GM12878 (cell line): Measurements from ENCODE around the gene CHMP1B. TPM values are rescaled to one million over a fixed set of nuclear protein-coding genes. Genes with fewer than 3 reads are reported as not detected.

Experiments
- BRCA1 ChIP-seq: IDR thresholded peaks from 2 replicates; pipeline ENCODE4 v1.6.1; 2011; ENCODE audit warnings: low read depth, low read length, improper control_type of control experiment
- E2F4 ChIP-seq: IDR thresholded peaks from 2 replicates; pipeline ENCODE4 v1.6.1; 2012; ENCODE audit warnings: low read depth, low read length, improper control_type of control experiment
- IRF4 ChIP-seq: IDR thresholded peaks from 2 replicates; pipeline ENCODE4 v1.6.1; 2011; ENCODE audit warnings: low read depth, low read length
- IRF5 ChIP-seq: fragments of 450-650 bp; IDR thresholded peaks from 2 replicates; pipeline ENCODE4 v1.6.1; 2017; ENCODE audit warnings: borderline replicate concordance
- JUNB ChIP-seq: IDR thresholded peaks from 2 replicates; pipeline ENCODE4 v1.6.1; 2016; ENCODE audit warnings: antibody characterized with exemption, mild to moderate bottlenecking
- KDM1A ChIP-seq: fragments of 200-600 bp; sonication (generic); IDR thresholded peaks from 2 replicates; pipeline ENCODE4 v1.6.1; 2016; ENCODE audit warnings: borderline replicate concordance
- MEF2A ChIP-seq: IDR thresholded peaks from 2 replicates; pipeline ENCODE4 v1.6.1; 2011; ENCODE audit warnings: low read depth, mild to moderate bottlenecking, low read length, moderate library complexity; ENCODE audit not compliant: insufficient read depth
- MLLT1 ChIP-seq: fragments of 450-650 bp; IDR thresholded peaks from 2 replicates; pipeline ENCODE4 v1.6.1; 2016; ENCODE audit warnings: mild to moderate bottlenecking
- MTA3 ChIP-seq: IDR thresholded peaks from 2 replicates; pipeline ENCODE4 v1.6.1; 2012; ENCODE audit warnings: low read length, inconsistent platforms, borderline replicate concordance
- MXI1 ChIP-seq: fragments of 150-350 bp; IDR thresholded peaks from 2 replicates; pipeline ENCODE4 v1.6.1; 2011; ENCODE audit warnings: low read depth, mild to moderate bottlenecking, inconsistent platforms, low read length, improper control_type of control experiment
- MYB ChIP-seq: fragments of 150-350 bp; IDR thresholded peaks from 2 replicates; pipeline ENCODE4 v1.6.1; 2014; ENCODE audit warnings: mild to moderate bottlenecking, low read depth, low read length, borderline replicate concordance
- NBN ChIP-seq: fragments of 450-650 bp; IDR thresholded peaks from 2 replicates; pipeline ENCODE4 v1.6.1; 2016
- NRF1 ChIP-seq: conservative IDR thresholded peaks from 2 replicates; pipeline ENCODE4 v1.6.1; 2011; ENCODE audit warnings: mild to moderate bottlenecking, low read depth, low read length, improper control_type of control experiment
- PKNOX1 ChIP-seq: fragments of 450-650 bp; IDR thresholded peaks from 2 replicates; pipeline ENCODE4 v1.6.1; 2016; ENCODE audit warnings: mild to moderate bottlenecking
- PML ChIP-seq: IDR thresholded peaks from 2 replicates; pipeline ENCODE4 v1.6.1; 2012; ENCODE audit warnings: low read length, inconsistent platforms
- POLR2A ChIP-seq: IDR thresholded peaks from 2 replicates; pipeline ENCODE4 v1.6.1; 2011; ENCODE audit warnings: low read depth, mild to moderate bottlenecking, low read length
- POLR2AphosphoS5 ChIP-seq: IDR thresholded peaks from 2 replicates; pipeline ENCODE4 v1.6.1; 2011; ENCODE audit warnings: mild to moderate bottlenecking, low read length, inconsistent platforms
- WRNIP1 ChIP-seq: IDR thresholded peaks from 2 replicates; pipeline ENCODE4 v1.6.1; 2011; ENCODE audit warnings: low read depth, low read length, improper control_type of control experiment, borderline replicate concordance
- ZNF274 ChIP-seq: IDR thresholded peaks from one replicate; pipeline ENCODE4 v1.8.0; 2011; ENCODE audit not compliant: insufficient read length, insufficient read depth
- ZNF687 ChIP-seq: fragments of 450-650 bp; IDR thresholded peaks from 2 replicates; pipeline ENCODE4 v1.6.1; 2017; ENCODE audit warnings: mild to moderate bottlenecking, moderate library complexity
- polyA plus RNA-seq, 11 experiments: library from polyadenylated mRNA; depleted of rRNA in 4 of 11; unstranded in 6 of 11; stranded (reverse) in 5 of 11; fragments of >200 nt; fragmentation: Nextera tagmentation in 4 of 11; fragmentation: Illumina TruSeq in 1 of 11; extraction: Ambion mirVana in 4 of 11; extraction: Trizol in 1 of 11; gene quantifications; 1 replicate in 1 of 11; 2 replicates in 10 of 11; pipeline versions ENCODE4 v1.2.1 to v1.2.3, GENCODE V29; 2011 to 2016; ENCODE audit warnings: inconsistent platforms in 2 of 11, missing spikeins in 2 of 11, low read depth in 1 of 11
- total RNA-seq, 4 experiments: library from RNA; depleted of rRNA in 3 of 4; stranded (reverse); fragments of >200 nt in 3 of 4; fragmentation: Illumina TruSeq in 1 of 4; extraction: Trizol in 1 of 4; gene quantifications; 2 replicates each; pipeline versions ENCODE4 v1.2.1 to v1.2.3, GENCODE V29; 2013 to 2021

CHMP1B gene
- total and polyA plus RNA-seq, 10 of the 15 experiments (the other 5 are each of a cell fraction or from before 2014, with no cell fraction given) = 8.5 to 24.0 (median 18.6) TPM

- TF ChIP-seq ZNF687 = peak; percentile 71; the same call in 1 of the 2 replicates
- TF ChIP-seq MTA3 = peak; percentile 50; the same call in 1 of the 2 replicates
- TF ChIP-seq POLR2AphosphoS5 = peak; percentile 84
- TF ChIP-seq MXI1 = peak; percentile 82
- TF ChIP-seq IRF4 = 0 out of 2 replicates have a peak, but pooled peaks have one; percentile 61
- TF ChIP-seq MYB = no peak
- no peak for TF ChIP-seq IRF5
- TF ChIP-seq KDM1A = no peak
- TF ChIP-seq JUNB = no peak
- TF ChIP-seq PKNOX1 = peak; percentile 34; the same call in 1 of the 2 replicates
- no peak for TF ChIP-seq MEF2A
- TF ChIP-seq POLR2A = peak; percentile 88
- TF ChIP-seq ZNF274 = no peak
- peak; percentile 47 for TF ChIP-seq NRF1
- TF ChIP-seq WRNIP1 = no peak
- TF ChIP-seq NBN = peak; percentile 97
- TF ChIP-seq E2F4 = no peak
- TF ChIP-seq PML = peak; percentile 87
- TF ChIP-seq MLLT1 = peak; percentile 75; the same call in 1 of the 2 replicates
- TF ChIP-seq BRCA1 = 0 out of 2 replicates have a peak, but pooled peaks have one; percentile 45
Measured at GRCh38 chr18:11851146-11851805, at the start of gene CHMP1B (continued).
